HG03175 (cell line): ENCODE data around the gene HEPACAM2.

Experiments
- ATAC-seq: cut with Tn5 transposase; IDR thresholded peaks from one replicate; pipeline ENCODE4 v1.9.1; 2021; ENCODE audit warnings: mild to moderate bottlenecking, moderate library complexity; ENCODE audit not compliant: unreplicated experiment

HEPACAM2 gene

DNA sequence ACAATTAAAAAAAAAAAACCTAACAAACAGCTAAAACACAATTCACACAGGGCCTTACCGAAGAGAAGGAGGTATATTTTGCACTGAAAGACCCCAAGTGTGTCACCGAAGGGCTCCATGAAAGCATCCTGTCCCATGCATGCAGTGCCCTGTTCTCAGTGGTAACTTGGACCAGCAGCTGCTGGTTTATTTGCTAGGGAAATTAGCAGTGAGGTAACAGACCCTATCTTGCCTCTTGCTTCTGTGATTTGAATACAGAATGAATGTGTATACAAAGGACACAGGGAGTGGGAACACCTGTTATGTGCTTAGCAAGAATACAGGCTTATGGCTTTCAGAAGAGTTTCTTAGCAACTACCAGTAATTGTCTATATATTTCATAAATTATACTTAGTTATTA, at the start of gene HEPACAM2:
HEPACAM2 (minus strand) TSS at position 160 of the 400 bp plus-strand sequence.
- no peak for ATAC-seq

DNA sequence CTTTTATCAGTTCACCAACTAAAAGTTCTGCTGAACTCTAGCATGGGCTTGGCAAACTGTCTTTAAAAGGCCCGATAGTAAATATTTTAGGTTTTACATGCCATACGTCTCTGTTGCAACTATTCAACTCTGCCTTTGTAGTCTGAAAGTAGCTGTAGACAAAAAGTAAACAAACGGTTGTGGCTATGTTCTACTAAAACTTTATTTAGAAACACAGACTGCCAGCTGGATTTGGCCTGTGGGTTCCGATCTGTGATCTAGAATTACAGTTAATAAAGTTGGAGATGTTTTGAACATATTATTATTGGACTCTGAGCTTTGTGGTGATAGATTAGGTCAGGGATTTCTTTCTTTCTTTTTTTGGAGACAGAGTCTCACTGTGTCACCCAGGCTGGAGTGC, 39.0 kb upstream of the HEPACAM2 start:
- ATAC-seq: no peak

GRCh38 chr7:93262535-93262934, 36.3 kb upstream of the HEPACAM2 start:
- no peak for ATAC-seq

GRCh38 chr7:93258661-93259060, 32.4 kb upstream of the HEPACAM2 start:
- no peak for ATAC-seq

GRCh38 chr7:93249491-93250148, 23.4 kb upstream of the HEPACAM2 start:
- no peak for ATAC-seq

DNA sequence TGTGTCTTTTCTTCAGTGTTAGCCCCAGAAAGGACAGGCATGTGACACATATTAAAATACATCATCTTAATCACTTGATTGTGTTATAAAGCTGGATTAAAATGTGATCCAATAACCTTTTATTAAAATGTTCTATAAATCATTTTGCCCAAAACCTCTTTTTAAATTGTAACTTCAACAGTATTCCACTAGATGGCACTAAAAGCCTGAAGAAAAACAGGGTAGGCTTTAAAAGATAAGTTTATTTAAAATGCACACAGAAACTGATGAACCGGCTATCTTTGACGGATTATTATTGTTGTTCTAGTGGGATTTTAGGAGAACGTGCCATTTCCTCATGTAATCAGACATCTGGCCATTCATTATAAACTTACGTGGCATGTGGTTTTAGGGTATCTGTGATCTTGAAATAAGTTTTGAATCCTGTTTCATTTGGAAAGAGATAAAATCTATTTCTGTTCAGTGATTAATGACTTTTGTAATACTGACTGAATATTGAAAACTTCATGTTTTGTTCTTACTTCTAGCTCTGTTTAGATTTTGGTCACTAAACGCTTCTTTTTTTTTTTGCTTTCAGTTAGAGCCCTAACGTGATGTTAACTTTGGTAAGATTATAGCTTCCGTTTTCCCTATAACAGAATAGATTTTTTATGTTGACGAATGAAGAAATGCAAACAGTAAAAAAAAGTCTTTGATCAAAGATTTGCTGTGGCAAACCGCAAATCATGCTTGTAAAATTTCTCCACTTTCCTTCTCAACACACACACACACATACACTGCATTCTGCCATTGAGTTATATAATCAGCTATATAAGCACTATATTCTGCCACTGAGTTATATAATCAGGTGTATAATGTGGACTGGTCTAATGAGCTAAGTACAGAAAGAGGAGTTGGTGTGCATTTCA, 19.5 kb upstream of the HEPACAM2 start:
- ATAC-seq: no peak

DNA sequence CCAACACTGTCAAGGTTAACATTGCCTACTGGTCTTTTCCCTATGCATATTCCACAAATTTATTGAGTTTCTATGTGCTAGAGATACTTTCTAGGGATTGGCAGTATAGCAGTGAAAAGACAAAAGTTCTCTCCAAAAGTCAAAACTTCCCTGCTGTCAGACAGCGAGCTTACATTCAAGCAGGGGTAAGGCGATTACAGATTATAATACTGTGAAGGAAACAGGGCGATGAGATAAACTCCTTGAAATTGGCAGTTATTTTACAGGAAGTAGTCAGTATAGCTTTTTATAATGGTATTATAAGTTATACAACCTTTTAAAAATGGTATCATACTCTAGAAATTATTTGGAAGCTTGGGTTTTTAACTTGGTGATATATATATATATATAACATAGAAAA, 15.8 kb upstream of the HEPACAM2 start:
- no peak for ATAC-seq

GRCh38 chr7:93239824-93240223, 13.6 kb upstream of the HEPACAM2 start:
- no peak for ATAC-seq

GRCh38 chr7:93238748-93239147, 12.5 kb upstream of the HEPACAM2 start:
- no peak for ATAC-seq

DNA sequence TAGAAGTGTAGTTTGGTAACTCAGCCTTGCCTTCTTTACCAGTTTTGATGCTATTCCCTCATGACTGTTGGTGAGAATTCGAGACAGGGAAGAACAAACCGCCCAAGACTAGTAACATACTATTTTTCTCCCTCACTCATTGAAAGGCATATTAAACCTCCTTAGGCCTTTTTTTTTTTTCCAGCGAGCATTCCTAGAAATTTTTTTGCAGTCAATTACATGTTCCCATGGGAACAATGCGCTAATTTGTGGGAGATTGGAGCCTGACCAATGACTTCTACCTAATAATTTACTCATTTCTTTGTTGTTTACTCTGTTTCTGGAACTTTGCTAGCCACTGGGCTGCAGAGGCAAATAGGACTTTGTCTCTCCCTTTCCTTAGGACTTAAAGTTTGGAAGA, 11.9 kb upstream of the HEPACAM2 start:
- no peak for ATAC-seq

DNA sequence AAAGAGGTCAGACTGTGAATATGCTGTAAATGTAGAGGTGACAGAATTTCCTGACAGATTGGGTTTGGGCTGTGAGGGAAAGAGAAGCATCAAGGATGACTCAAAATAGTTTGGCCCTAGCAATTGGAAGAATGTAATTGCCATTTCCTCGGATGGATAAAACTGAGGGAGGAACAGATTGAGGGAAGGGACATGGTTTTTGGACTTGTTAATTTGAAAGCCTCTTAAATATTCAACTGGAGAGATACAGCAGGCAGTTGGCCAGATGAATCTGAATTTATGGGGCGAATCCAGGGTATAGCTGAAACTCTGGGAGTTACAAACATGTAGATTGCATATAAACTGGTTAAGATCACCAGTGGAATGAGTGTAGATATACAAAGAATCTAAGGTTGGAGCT, 9.3 kb upstream of the HEPACAM2 start:
- ATAC-seq: no peak

DNA sequence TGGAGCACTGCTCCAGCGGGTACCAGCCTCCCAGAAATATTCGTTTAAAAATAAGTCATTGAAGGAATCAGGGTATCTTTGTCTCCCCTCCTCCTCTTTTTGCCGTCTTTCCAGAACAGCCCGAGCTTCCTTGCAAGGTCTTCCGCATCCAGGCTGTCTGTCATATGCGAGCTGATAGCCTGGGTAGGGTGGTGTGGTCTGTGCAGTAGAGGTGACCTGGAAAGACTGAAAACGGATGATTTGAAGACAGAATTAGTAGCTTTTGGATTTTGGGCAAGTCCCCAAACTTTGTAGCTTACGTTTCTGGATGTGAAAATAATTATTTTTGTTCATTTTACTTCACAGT, 6.4 kb upstream of the HEPACAM2 start:
- ATAC-seq: peak; percentile 1

DNA sequence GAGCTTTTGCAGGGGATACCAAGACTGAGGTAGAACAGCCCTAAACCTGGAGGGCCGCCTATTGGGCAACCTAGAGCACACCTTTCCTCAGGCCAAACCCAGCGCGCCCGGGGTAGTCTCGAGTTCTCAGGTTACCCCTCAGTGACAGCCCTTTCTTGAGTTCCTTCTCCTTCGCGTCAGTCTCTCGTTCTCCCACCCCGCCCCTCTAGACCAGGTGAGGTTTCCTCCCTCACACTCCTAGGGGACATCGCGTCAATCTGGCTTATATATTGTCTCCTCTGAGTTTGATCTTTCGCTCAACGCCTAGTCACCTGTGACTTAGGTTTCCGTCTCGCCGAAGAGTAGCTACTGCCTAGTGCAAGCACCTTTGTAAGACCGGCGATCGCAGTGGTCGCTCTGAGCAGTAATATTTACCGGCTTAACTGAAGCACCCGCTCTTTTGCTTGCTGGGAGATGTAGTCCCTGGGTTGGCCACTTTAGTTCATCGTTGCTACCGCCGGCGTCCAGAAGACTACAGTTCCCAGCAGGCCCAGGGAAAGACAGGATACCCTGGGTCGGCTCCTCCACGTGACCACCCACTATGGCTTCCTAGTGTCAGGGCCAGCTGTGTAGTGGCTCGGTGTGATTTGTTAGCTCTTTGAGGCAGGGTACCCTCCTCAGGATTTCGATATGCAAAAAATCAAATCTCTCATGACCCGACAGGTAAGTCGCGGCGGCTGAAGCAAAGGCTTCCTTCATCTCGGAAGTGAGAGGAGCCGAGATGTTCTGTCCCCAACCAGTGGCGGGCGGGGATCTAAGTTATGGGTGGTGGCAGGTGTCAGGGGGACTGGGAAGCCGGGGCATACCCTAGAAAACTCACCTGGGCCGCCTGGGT, 5.8 kb upstream of the HEPACAM2 start, which contains the start of gene VPS50:
VPS50 (plus strand) TSS at position 568 of the 874 bp plus-strand sequence; CDS start at position 670, 102 bp downstream.
- peak; percentile 98 for ATAC-seq

- no peak for ATAC-seq
Measured at GRCh38 chr7:93231259-93231658, 5.0 kb upstream of the HEPACAM2 start.

GRCh38 chr7:93228302-93228701, 2.0 kb upstream of the HEPACAM2 start:
- peak; percentile 21 for ATAC-seq

- ATAC-seq: no peak
Measured at GRCh38 chr7:93219868-93220267, 6.4 kb downstream of the HEPACAM2 start.

GRCh38 chr7:93218997-93219827, 7.1 kb downstream of the HEPACAM2 start:
- no peak for ATAC-seq

GRCh38 chr7:93212881-93213280, 13.4 kb downstream of the HEPACAM2 start:
- ATAC-seq: no peak

DNA sequence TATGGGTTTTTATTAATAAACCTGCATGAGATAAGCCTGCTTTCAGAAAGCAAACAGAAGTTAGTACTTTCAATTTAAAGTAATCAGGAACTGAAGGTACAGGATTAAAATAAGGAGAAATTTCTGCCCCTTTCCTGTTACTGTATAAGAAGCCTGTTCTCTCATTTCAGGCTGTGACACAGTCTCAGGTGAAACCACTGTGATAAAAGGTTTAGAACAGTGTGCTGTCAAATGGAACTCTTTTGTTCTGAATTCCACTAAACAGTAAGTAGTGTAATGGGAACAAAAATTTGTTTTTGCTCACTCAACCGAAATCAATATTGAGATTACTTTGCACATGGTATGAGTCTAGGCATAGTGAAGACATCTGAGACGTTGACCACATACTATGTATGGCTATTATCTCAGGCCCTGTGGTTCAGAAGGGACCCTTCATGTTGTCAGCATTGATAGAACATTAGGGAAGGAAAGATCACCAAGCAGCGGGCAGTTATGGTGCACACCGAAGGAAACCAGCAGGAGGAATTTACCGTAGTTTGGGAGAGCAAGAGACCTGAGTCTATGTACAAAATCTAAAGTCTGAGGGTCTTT, 14.9 kb downstream of the HEPACAM2 start:
- ATAC-seq: no peak

DNA sequence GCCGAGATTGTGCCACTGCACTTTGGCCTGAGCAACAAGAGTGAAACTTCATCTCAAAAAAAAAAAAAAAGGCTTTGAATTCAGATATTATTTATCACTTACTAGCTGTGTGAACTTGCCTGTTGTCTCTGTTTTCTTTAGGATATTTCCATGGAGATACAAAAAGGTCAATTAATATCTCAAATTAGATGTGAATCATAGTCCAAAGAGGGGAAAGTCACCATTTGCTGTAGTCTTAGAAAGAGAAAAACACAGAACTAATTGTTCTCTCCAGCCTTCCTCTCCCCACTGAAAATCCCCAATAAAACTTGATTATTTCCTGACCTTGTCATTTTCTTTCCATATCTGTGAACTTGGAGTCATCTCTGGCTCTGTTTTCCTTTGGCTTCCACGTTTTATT, 21.2 kb downstream of the HEPACAM2 start:
- no peak for ATAC-seq
